Ramos (cell line): Measurements from ENCODE around the gene KCNQ2.

Source experiments
- in situ Hi-C: fragments of 300-500 bp; cut with MboI; formaldehyde crosslinking; loops from one replicate; pipeline ENCODE4 v1.14.3; 2022; ENCODE audit warnings: low sequenced_read_pairs; ENCODE audit not compliant: unreplicated experiment

The KCNQ2 gene

DNA sequence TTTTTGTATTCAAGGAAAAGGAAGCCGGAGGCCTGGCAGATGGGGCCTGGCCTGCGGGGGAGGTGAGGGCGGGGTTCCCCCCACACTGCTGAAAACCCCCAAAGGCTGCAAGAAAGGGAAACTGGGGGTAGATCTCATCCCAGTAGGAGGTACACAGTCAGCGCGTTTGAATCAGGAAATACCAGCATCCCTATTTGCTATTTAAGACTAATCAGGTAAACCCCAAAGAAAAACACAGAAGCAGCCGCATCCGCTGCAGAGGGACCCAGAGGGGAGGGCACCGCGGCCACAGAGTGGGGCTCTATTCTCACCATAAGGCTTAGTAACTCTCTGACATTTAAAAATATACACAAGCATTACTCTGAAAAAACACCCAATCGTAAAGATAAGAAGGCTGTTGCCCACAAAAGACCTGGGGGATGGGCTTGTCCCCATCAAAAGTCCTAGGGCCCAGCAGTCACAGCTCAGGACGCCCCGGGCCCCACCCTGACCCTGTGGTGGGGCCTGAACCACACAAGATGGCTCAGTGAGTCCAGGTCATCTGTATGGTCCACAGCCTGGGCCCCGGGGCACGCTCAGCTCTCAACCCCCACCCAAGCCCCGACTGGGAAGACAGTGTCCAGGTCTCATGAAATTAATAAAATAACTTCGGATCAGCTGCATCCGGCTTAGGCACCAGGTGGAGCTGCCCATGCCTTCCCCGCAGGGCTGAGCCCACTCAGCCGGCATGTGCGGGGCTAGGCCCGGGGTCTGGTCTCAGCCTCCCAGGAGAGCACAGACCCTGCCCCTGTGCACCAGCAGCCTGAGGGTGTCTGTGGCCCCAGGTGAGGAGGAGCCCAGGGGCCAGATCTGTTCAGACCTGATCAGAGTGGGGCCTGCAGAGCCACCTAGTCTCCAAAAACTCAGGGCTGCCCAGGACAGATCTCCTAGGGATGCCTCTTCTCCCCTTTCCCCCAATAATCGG is 31.0 kb downstream of the KCNQ2 start:
- in situ Hi-C loops, result no loop called here

DNA sequence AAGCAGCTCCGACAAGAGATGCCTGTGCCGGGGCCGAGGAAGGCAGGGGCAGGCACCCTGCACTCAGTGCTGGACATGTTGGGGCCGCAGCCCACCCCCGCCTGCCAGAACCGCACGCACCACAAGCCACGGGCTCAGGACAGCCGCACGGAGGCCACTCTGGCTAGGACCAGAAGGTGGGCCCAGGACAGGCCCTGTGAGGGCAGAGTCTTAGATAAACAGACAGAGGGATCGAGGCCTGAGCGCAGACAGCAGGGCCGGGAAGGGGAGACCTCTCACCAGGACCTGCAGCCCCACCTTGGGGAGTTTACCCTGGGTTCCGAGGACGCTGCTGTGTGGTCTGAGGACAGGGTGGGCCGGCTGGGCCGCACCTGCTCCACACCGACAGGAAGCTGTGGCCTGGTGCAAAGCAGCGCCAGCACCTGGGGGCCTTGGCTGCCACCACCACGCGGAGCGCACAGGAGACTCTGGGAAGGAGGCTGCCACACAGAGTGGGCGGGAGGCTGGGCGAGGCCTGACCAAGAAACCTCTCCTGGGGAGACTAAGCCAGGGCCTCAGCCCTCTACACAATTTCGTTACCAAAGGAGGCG is 32.0 kb downstream of the KCNQ2 start:
- in situ Hi-C loops, result no loop called here

DNA sequence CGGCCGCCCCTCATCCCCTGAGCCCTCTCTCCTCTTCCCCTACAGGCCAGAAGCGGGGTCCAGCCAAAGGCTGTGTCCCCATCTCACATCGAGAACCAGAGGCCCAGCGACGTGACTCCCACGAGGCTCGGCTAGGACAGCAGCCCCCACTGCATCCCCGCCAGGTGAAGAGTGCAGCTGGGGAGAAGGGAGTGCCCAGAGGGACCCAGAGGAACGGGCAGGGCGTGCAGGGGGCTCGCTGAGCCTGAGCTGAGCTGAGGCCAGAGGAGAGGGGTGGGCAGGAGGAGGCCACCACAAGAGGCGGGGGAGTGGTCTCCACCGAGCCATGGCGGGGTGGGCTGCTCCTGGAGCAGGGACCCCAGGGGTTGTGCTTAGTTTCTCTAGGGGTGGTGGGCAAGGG is 32.6 kb downstream of the KCNQ2 start:
- in situ Hi-C loops, result no loop called here

DNA sequence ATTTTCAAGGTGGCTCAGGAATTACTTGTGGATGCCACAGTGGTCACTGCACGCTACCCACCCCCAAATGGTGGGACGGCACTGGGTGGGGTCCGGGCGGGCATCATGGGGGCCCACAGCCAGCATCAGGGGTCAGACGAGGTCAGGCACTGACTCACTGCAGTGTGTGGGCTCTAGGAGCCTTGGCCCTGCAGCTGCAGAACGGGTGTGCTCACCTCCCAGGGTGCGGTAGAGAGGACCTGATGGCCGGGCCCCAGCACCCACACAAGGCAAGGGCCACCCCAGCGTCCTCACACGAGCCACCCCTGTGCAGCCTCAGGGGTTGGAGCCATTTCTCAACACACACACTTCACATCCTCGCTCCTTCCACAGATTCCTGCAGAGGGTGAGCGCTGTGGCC is 34.3 kb downstream of the KCNQ2 start:
- in situ Hi-C loops, result no loop called here

DNA sequence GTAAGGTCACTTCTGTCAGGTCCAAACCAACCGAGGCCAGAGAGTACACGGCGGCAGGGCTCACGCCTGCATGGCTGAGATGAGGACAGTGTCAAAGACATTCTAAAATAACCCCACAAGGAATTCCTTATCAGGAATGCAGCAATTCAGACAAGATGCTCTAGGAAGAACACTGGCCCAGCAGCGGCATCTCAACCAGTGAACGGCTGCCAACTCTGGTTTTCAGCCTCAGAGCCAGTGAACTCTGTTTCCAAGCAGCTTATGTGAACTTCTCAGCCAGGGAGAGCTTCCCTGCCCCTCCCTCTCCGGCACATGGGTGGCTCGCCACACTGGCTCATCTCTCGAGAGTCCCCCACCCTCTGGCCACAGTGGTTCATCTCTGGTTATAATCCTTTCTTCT is 36.9 kb downstream of the KCNQ2 start:
- in situ Hi-C loops, result no loop called here

DNA sequence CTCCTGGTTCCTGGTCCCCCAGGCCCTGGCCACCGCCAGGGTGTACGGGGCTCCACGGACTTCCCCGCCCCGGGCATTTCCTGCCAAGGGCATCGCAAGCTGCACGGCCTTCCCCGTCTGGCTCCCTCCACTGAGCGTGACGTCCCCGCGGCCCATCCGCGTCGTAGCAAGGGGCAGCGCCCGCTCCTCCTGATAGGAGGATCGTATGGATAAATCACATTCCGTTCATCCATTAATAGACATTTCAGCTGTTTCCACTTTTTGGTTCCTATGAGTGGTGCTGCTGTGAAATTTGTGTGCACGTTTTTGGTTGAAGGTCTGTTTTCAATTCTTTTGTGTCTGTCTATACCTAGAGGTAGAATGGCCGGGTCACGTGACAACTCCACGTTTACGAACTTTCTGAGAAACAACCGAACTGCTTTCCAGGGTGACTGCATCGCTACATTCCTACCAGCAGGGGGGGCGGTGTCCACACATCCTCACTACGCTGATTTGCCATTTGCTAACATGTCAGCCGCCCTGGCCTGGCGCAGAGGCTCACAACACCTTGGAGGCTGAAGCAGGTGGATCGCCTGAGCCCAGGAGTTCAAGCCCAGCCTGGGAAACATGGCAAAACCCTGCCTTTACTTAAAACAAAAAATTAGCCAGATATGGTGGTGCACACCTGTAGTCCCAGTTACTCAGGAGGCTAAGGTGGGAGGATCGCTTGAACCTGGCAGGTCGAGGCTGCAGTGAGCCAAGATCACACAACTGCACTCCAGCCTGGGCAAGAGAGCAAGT is 37.7 kb downstream of the KCNQ2 start:
- in situ Hi-C loops, result no loop called here

DNA sequence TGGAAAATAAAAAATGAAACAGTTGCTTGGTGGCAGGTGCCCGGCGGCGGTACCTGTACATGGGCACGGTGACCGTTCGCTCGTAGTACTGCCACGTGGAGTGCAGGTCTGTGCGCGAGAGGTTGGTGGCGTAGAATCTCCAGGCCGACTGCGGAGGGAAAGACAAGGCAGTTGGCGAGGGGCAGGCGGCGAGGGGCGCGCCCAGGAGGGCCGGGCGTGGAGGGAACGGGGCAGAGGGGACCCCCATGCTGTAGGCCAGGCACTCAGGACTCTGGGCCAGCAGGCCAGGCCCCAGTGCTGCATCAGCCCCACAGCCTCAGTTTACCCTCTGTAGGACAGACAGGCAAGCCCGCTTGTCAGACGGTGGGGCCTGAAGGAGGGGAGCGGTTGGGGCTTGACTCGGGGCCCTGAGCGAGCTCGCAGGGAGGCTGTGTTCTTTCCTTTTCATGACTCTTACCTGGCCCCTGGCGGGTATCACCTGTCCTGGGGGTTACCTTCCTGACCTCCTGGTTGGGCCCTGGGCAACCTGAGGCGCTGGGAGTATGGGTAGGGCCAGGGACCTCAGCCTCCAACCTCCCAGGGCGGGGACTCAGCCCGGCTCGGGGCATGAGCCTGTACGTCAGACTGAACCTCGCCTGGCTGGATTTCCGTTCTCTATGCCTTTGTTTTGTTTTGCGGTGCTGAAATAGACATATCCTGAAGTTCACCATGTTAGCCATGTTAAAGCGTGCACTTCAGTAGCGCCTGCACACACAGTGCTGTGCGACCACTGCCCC is 38.5 kb downstream of the KCNQ2 start:
- in situ Hi-C loops, result no loop called here

DNA sequence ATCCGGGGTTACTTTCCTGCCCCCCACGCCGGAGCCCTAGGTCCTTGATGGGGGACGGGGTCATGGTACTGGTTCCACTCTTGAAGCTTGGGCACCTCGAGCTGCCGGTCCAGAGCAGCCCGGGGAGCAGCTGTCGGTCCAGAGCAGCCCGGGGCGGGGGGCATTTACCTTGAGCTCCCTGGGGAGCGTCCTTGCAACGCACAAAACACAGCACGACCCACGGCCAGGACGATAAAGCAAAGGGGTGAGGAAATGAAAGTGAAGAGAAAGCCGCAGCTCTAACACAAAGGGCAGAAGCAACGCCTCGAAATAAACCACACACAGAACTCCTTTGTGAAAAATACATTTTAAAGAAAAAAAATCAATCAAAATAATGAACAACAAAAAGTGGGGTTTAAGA is 39.1 kb downstream of the KCNQ2 start:
- in situ Hi-C loops, result no loop called here

DNA sequence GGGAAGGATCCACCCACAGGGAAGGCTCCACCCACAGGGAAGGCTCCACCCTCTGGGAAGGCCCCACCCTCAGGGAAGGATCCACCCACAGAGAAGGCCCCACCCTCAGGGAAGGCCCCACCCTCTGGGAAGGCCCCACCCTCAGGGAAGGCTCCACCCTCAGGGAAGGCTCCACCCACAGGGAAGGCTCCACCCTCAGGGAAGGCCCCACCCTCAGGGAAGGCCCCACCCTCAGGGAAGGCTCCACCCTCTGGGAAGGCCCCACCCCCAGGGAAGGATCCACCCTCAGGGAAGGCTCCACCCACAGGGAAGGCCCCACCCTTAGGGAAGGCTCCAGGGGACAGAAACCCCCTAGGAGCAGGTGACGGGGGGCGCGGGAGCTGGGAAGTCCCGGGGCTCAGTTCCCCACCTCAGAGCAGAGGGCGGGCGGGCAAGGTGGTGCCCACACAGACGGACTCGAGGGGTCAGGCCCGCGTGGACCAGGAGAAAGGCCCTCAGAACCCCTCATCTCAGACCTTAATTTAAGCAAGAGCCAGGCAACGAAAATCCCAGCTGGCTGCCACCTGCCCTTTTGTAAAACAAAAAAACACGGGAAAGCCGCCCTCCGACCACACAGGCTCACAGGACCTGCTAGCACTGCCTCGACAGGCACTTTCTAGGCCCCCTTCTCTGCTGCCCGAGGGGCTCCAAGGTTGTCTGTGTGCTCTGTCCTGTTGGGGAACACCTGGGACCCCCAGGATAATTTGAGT is 39.7 kb downstream of the KCNQ2 start:
- in situ Hi-C loops, result no loop called here

DNA sequence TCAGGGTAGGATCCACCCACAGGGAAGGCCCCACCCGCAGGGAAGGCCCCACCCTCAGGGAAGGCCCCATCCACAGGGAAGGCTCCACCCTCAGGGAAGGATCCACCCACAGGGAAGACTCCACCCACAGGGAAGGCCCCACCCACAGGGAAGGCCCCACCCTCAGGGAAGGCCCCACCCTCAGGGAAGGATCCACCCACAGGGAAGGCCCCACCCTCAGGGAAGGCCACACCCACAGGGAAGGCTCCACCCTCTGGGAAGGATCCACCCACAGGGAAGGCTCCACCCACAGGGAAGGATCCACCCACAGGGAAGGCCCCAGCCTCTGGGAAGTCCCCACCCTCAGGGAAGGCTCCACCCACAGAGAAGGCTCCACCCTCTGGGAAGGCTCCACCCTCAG is 40.5 kb downstream of the KCNQ2 start:
- in situ Hi-C loops, result no loop called here

DNA sequence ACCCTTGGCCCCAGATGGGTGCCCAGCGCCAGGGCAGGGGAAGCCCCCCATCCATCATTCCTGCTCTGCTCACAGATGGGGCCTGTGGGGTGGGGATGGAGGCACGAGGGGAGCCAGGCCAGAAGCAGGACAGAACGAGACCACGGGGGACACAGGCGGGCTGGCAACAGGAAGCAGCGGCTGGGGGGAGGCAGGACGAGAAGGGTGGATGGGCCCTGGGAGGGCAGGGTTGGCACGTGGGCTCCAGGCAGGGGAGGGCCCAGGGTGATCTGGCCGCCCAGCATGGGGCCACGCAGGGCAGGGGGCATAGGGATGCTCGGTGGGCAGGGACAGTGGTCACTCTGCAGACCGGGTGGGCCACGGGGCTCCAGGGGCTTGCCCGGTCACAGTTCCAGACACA is 41.6 kb downstream of the KCNQ2 start:
- in situ Hi-C loops, result no loop called here

DNA sequence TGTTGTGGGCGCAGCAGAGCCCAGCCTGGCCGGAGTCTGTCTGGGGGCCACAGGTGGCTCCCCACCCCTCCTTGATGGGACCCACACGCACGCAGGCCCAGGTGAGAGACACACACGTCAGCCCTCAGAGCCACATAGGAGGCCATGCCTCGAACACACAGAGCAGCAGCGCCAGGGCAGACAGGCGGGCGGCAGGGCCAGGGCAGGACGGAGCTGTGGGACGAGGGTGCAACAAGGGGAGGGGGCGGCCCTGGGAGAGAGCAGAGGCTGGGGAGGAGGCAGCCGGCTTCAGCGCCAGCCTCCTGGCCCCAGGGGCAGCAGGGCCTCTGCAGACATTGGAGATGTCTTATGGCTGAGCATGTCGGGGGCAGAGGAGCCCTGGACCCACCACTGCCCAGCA is 42.5 kb downstream of the KCNQ2 start:
- in situ Hi-C loops, result no loop called here

DNA sequence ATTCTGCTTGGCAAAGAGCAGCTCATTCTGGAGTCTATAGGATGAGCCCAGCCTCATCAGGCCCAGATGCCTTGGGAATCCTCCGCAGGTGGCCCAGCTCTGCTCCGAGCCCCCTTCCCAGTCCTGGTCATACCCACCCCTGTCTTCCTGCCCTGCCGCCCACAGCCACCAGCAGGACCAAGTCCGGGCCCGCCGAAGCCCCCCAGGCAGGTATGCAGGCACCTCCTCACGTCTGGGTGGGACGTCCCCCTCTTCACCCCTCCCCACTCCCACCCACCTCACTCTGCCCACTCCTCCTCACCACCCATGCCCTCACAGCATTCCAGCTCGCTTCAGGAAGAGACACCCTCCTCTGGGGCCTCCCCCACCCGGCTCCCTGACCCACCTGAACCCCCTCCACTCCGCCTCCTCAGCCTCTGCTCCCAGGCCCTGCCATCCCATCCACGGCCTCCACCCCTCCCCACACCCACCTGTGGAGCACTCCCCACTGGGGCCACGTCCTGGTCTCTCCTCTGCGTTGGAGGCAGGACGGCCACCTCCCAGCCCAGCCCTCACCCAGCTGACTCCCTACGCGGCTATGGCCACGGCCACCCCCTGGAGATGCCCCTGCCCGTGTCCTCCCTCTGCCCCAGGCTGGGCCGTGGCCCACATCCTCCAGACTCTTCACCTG is 43.4 kb downstream of the KCNQ2 start:
- in situ Hi-C loops, result no loop called here

DNA sequence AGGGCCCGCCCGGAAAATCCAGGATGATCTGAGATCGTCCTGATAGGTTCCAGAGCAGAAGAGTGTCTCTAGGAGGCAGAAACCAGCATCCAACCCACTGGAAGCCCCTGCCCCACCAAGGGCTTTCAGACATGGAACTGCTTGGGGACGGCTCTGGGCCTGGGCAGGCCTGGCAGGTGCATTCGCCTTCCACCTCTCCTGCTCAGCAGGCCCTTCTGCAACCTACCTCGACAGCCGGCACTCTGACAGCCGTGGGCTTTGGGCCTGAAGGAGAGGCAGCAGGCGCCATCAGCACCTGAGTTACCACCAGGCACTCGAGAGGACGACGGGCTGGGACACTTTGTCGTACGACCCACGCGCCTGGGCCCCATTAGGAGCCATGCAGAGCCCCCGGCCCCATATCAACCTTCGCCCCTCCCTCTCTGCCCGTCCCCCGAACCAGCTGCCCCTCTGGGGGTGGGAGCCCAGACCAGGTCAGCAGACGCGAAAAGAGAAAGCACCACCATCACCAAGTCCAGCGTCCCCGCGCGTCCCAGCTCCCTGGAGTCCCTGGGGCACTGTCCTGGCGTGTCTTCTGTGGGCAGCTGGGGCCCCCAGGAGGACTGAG is 44.6 kb downstream of the KCNQ2 start:
- in situ Hi-C loops, result no loop called here

DNA sequence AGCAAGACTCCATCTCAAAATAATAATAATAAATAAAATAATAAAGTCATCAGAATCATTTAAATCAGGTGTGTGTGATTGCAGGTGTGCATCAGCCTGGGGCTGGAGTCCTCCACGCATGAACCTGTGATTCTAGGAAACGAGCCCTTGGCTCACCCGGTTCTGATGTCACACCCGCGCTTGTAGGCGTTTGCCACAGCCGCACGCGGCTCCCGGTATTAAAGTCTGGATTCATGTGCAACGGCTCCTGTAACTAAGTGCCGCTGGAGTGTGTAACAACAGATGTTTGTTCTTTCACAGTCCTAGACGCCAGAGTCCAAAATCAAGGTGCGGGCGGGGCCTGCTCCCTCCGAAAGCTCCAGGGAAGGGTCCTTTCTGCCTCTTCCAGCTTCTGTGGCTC is 45.2 kb downstream of the KCNQ2 start:
- in situ Hi-C loops, result no loop called here

DNA sequence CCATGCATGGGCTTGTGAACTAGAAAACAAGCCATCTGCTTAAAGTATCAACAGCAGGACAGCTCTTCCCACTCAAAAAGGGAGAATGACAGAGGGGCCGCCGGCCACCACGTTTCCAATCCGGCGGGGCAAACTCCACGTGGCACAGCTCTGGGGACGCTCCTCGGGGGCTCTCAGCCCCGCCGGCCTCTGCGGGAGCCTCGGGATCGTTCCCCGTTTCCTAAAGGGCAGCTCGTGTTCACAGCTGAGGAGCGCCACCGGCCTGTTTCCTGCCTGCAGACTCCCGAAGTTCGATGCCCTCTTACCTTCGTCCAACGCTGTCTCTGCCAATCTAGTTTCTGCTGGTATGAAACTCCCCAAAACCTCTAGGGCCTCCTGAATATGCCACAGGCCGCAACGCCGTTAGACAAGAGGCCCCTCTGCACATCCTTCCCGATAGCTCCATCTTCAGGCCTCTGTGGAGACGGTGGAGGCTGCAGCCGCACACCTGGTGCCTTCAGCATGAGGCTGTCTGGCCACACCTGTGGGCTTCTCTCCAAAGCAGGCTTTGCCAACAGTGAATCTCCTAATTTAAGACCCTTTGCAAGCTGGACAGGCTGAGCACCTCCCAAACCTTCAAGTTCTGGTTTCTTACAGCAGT is 46.5 kb downstream of the KCNQ2 start:
- in situ Hi-C loops, result no loop called here

DNA sequence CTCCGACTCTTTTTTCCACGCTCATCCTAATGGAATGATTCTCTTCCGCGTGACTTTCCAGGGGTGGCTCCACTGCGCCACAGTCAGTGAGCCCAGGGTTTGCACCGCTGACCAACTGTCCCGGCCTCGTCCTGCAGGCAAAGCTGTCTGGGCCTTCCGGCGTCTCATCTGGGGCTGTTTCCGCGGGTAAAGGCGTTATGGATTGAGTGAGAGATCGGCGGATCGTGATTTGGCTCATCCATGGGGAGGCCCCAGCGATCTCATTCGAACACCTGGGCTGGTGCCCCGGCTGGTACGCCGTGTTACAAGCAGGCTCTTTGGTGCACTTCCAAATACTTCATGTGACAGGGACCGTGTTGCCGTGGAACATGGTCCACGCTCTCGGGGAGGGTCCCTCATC is 47.8 kb downstream of the KCNQ2 start:
- in situ Hi-C loops, result no loop called here

DNA sequence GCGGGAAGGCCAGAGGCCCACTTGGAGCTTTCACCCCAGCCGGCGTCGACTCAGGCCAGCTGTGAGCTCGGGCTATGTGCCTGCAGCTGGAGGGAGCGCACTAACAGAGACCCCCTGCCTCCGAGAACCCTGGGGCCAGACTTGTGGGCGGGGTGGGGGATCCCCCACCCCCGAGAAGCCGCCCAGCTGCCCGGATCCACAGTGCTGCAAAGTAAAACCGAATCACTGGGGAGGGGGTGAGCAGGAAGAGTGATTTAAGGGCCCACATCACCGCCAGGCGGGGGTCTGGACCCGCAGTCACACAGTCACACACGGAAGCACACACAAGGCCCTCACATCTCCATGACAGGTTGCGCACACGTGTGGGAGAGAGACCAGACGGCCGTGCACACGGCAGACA is 48.7 kb downstream of the KCNQ2 start:
- in situ Hi-C loops, result no loop called here
